WTC11 (cell line): ENCODE measurements around the gene HOMER3. TPM values are rescaled to one million over a fixed set of nuclear protein-coding genes. Genes with fewer than 3 reads are reported as not detected.

Source experiments
- ATAC-seq: fragments of 200-7000 bp; cut with Tn5 transposase; 2 replicates; pipeline ENCODE4 v1.10.0; 2021; ENCODE audit warnings: mild to moderate bottlenecking, moderate library complexity
- CTCF ChIA-PET: fragments of 300-600 bp; sonication (Branson Sonifier 250); formaldehyde crosslinking; loops from one replicate; lab custom pipeline; 2021; ENCODE audit warnings: antibody characterized with exemption; lab: Charles Lee
- POLR2A ChIA-PET: fragments of 350-600 bp; sonication (Branson Sonifier 250); formaldehyde crosslinking; loops from one replicate; lab custom pipeline; 2021; ENCODE audit warnings: antibody characterized with exemption; lab: Charles Lee
- DNase-seq: peaks from one replicate; pipeline ENCODE4 v3.0.0; 2021; ENCODE audit warnings: low spot score
- H3K27ac Mint-ChIP-seq: 2 replicates; pipeline ENCODE4 v1.8.0; 2021; ENCODE audit warnings: mixed read lengths
- H3K27me3 Mint-ChIP-seq: 2 replicates; pipeline ENCODE4 v1.8.0; 2021; ENCODE audit warnings: low read depth, mild to moderate bottlenecking, moderate library complexity, mixed read lengths
- H3K36me3 Mint-ChIP-seq: 2 replicates; pipeline ENCODE4 v1.8.0; 2021; ENCODE audit warnings: mixed read lengths
- H3K4me1 Mint-ChIP-seq: 2 replicates; pipeline ENCODE4 v1.8.0; 2022; ENCODE audit warnings: mixed read lengths
- H3K4me3 Mint-ChIP-seq: 2 replicates; pipeline ENCODE4 v1.8.0; 2021; ENCODE audit warnings: mild to moderate bottlenecking, moderate library complexity, mixed read lengths
- H3K9me3 Mint-ChIP-seq: 2 replicates; pipeline ENCODE4 v1.8.0; 2021; ENCODE audit warnings: mixed read lengths
- ATF1 ChIP-seq: sonication (generic); formaldehyde crosslinking; IDR thresholded peaks from 2 replicates; pipeline ENCODE4 v1.8.1; 2023; ENCODE audit warnings: mild to moderate bottlenecking, moderate library complexity, missing genetic modification reagents
- ATF2 ChIP-seq: sonication (generic); formaldehyde crosslinking; IDR thresholded peaks from 2 replicates; pipeline ENCODE4 v1.8.1; 2022; ENCODE audit warnings: low read depth, missing genetic modification reagents, borderline replicate concordance
- ATF6 ChIP-seq: sonication (generic); formaldehyde crosslinking; IDR thresholded peaks from 2 replicates; pipeline ENCODE4 v1.8.1; 2023; ENCODE audit warnings: mild to moderate bottlenecking, missing genetic modification reagents
- CBFB ChIP-seq: sonication (generic); formaldehyde crosslinking; IDR thresholded peaks from 2 replicates; pipeline ENCODE4 v1.8.1; 2022; ENCODE audit warnings: mild to moderate bottlenecking, low read depth, missing genetic modification reagents
- CREB1 ChIP-seq: sonication (generic); formaldehyde crosslinking; IDR thresholded peaks from 2 replicates; pipeline ENCODE4 v1.8.0; 2023; ENCODE audit warnings: mild to moderate bottlenecking, missing genetic modification reagents
- CREM ChIP-seq: sonication (generic); formaldehyde crosslinking; IDR thresholded peaks from 2 replicates; pipeline ENCODE4 v1.8.1; 2022; ENCODE audit warnings: mild to moderate bottlenecking, missing genetic modification reagents, moderate library complexity
- ELF4 ChIP-seq: sonication (generic); formaldehyde crosslinking; IDR thresholded peaks from 2 replicates; pipeline ENCODE4 v1.8.1; 2022; ENCODE audit warnings: low read depth, mild to moderate bottlenecking, moderate library complexity, missing genetic modification reagents
- EMX1 ChIP-seq: fragments of 250-450 bp; sonication (Bioruptor Pico); IDR thresholded peaks from 2 replicates; pipeline ENCODE4 v1.8.0; 2021; ENCODE audit warnings: mild to moderate bottlenecking
- ERG ChIP-seq: fragments of 250-450 bp; sonication (Bioruptor Pico); IDR thresholded peaks from 2 replicates; pipeline ENCODE4 v1.8.0; 2021; ENCODE audit warnings: mild to moderate bottlenecking
- ETV6 ChIP-seq: sonication (generic); formaldehyde crosslinking; IDR thresholded peaks from 2 replicates; pipeline ENCODE4 v1.8.1; 2022; ENCODE audit warnings: mild to moderate bottlenecking, missing genetic modification reagents
- FOXJ3 ChIP-seq: sonication (generic); formaldehyde crosslinking; IDR thresholded peaks from 2 replicates; pipeline ENCODE4 v1.9.0; 2021; ENCODE audit warnings: missing genetic modification reagents, mild to moderate bottlenecking, borderline replicate concordance
- JUN ChIP-seq: sonication (generic); formaldehyde crosslinking; IDR thresholded peaks from 2 replicates; pipeline ENCODE4 v1.8.0; 2023; ENCODE audit warnings: mild to moderate bottlenecking, missing genetic modification reagents
- KAT7 ChIP-seq: sonication (generic); formaldehyde crosslinking; IDR thresholded peaks from 2 replicates; pipeline ENCODE4 v1.8.1; 2023; ENCODE audit warnings: missing genetic modification reagents, mild to moderate bottlenecking, borderline replicate concordance
- MXD4 ChIP-seq: fragments of 250-450 bp; sonication (Bioruptor Pico); IDR thresholded peaks from 2 replicates; pipeline ENCODE4 v1.8.0; 2021; ENCODE audit warnings: mild to moderate bottlenecking, moderate library complexity, borderline replicate concordance
- MYBL2 ChIP-seq: sonication (generic); formaldehyde crosslinking; IDR thresholded peaks from 2 replicates; pipeline ENCODE4 v1.8.1; 2023; ENCODE audit warnings: mild to moderate bottlenecking, moderate library complexity, missing genetic modification reagents
- NFATC4 ChIP-seq: fragments of 250-450 bp; sonication (Bioruptor Pico); IDR thresholded peaks from 2 replicates; pipeline ENCODE4 v1.9.0; 2021; ENCODE audit warnings: mild to moderate bottlenecking
- NR2C2 ChIP-seq: sonication (generic); formaldehyde crosslinking; IDR thresholded peaks from 2 replicates; pipeline ENCODE4 v1.8.0; 2022; ENCODE audit warnings: mild to moderate bottlenecking, missing genetic modification reagents
- OVOL2 ChIP-seq: fragments of 250-450 bp; sonication (Bioruptor Pico); IDR thresholded peaks from 2 replicates; pipeline ENCODE4 v1.9.0; 2021; ENCODE audit warnings: mild to moderate bottlenecking, borderline replicate concordance
- STAT6 ChIP-seq: sonication (generic); formaldehyde crosslinking; conservative IDR thresholded peaks from 2 replicates; pipeline ENCODE4 v1.8.1; 2023; ENCODE audit warnings: mild to moderate bottlenecking, low read depth, missing genetic modification reagents, moderate library complexity
- ZBTB21 ChIP-seq: sonication (generic); formaldehyde crosslinking; IDR thresholded peaks from 2 replicates; pipeline ENCODE4 v1.8.1; 2023; ENCODE audit warnings: mild to moderate bottlenecking, missing genetic modification reagents, borderline replicate concordance
- ZBTB43 ChIP-seq: sonication (generic); formaldehyde crosslinking; IDR thresholded peaks from 2 replicates; pipeline ENCODE4 v1.8.1; 2023; ENCODE audit warnings: mild to moderate bottlenecking, missing genetic modification reagents
- ZNF219 ChIP-seq: sonication (generic); formaldehyde crosslinking; IDR thresholded peaks from 2 replicates; pipeline ENCODE4 v1.8.0; 2023; ENCODE audit warnings: missing genetic modification reagents, mild to moderate bottlenecking, borderline replicate concordance
- ZNF671 ChIP-seq: fragments of 250-450 bp; sonication (Bioruptor Pico); IDR thresholded peaks from 2 replicates; pipeline ENCODE4 v1.8.0; 2021; ENCODE audit warnings: mild to moderate bottlenecking
- total RNA-seq: library from RNA; stranded (reverse); gene quantifications from 3 replicates; pipeline ENCODE4 v1.2.3, GENCODE V29; 2021
- TF ChIP-seq, protein P1 (sequence below): sonication (generic); formaldehyde crosslinking; IDR thresholded peaks from 2 replicates; pipeline ENCODE4 v1.8.1; 2022; ENCODE audit warnings: mild to moderate bottlenecking, moderate library complexity, missing genetic modification reagents
- TF ChIP-seq, protein P2 (sequence below): sonication (generic); formaldehyde crosslinking; IDR thresholded peaks from 2 replicates; pipeline ENCODE4 v1.8.1; 2023; ENCODE audit warnings: mild to moderate bottlenecking, missing genetic modification reagents, moderate library complexity

Gene HOMER3
- total RNA-seq, 1 experiment from 2014 or later, result 28.2 TPM

GRCh38 chr19:18886972-18887371 lies 54.0 kb downstream of the HOMER3 start:
- Mint-ChIP-seq H3K9me3 (peaks cover 3% of the 10 kb centered on the region), H3K27ac (no peak overlapping the region), H3K27me3 (no peaks in the 10 kb centered on the region; the same call in 1 of the 2 replicates), H3K4me3 (no peak overlapping the region), H3K36me3 (peaks cover 9% of the 10 kb centered on the region), H3K4me1 (no peaks in the 10 kb centered on the region)
- CTCF ChIA-PET, result no interaction called here
- ATAC-seq (no peak), DNase-seq (no peak)
- TF ChIP-seq JUN, result no peak
- TF ChIP-seq ATF6, result no peak
- no peak for TF ChIP-seq KAT7 (CRISPR knock-in tag)
- no peak for TF ChIP-seq NR2C2
- no peak for TF ChIP-seq NFATC4
- TF ChIP-seq ZNF219 (CRISPR knock-in tag), result no peak
- TF ChIP-seq CREB1 (CRISPR knock-in tag), result no peak
- TF ChIP-seq ETV6 (CRISPR knock-in tag), result no peak
- no peak for TF ChIP-seq STAT6
- TF ChIP-seq, protein P1, sequence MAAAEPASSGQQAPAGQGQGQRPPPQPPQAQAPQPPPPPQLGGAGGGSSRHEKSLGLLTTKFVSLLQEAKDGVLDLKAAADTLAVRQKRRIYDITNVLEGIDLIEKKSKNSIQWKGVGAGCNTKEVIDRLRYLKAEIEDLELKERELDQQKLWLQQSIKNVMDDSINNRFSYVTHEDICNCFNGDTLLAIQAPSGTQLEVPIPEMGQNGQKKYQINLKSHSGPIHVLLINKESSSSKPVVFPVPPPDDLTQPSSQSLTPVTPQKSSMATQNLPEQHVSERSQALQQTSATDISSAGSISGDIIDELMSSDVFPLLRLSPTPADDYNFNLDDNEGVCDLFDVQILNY, result no peak
- TF ChIP-seq MXD4 (CRISPR knock-in tag), result no peak
- POLR2A ChIA-PET, result no interaction called here

DNA sequence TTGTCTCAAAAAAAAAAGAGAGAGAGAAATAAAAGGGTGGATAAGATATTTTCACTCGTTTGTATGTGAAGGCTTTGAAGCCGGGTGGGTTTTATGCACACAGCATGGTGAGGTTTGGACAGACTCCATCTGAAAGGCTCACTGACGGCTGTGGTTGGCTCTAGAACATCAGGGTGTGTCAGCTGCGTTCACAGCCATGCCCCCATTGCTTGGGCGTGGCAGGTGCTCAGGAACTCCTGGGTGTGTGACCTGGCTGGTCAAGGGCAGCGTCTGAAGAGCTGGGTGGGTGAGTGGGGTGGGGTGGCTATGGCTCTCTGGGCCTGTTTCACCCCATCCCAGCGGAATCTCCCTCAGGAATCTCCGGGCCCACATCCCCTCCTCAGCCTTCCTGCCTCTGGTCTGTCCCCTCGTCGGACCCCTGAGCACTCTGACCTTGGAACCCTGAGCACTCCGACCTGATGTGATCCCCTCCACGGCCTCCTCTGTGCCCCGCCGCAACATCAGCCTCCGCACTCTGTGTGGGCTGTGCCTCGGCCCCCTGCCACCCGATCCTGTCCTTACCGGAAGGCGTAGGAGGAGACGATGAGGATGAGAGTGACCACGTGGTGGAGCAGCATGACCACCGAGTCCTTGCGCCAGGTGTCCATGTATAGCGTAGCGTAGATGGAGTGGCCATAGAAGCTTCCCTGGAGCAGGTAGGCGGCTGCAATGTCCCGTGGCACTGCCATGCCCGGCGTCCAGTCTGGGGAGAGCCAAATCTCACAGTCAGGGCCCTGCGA lies 57.3 kb downstream of the HOMER3 start:
- ATAC-seq (no peak), DNase-seq (no peak)
- Mint-ChIP-seq H3K4me3 (no peak overlapping the region), H3K27ac (no peak overlapping the region), H3K36me3 (peaks cover 18% of the 10 kb centered on the region), H3K4me1 (no peaks in the 10 kb centered on the region), H3K27me3 (no peaks in the 10 kb centered on the region), H3K9me3 (peaks cover 3% of the 10 kb centered on the region)
- TF ChIP-seq EMX1 (CRISPR knock-in tag) (no peak), ERG (CRISPR knock-in tag) (no peak), ATF1 (CRISPR knock-in tag) (no peak), OVOL2 (CRISPR knock-in tag) (no peak), ZBTB43 (CRISPR knock-in tag) (no peak), FOXJ3 (no peak), ZNF671 (no peak), ELF4 (CRISPR knock-in tag) (no peak), MYBL2 (CRISPR knock-in tag) (no peak), CREM (no peak), CBFB (CRISPR knock-in tag) (no peak), ZBTB21 (no peak), ATF2 (CRISPR knock-in tag) (no peak)
- TF ChIP-seq, protein P2, sequence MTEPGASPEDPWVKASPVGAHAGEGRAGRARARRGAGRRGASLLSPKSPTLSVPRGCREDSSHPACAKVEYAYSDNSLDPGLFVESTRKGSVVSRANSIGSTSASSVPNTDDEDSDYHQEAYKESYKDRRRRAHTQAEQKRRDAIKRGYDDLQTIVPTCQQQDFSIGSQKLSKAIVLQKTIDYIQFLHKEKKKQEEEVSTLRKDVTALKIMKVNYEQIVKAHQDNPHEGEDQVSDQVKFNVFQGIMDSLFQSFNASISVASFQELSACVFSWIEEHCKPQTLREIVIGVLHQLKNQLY (CRISPR knock-in tag), result no peak
- ChIA-PET POLR2A (no interaction called here), CTCF (no interaction called here)
